Adrenal gland (tissue), 12 donors: ENCODE measurements around the gene AKIRIN2. TPM values are rescaled to one million over a fixed set of nuclear protein-coding genes. Genes with fewer than 3 reads are reported as not detected.

ENCODE experiments used
- DNase-seq, 7 donors: peaks; one replicate each; pipeline ENCODE4 v3.0.0-alpha.2; 2019 to 2020
- H3K27ac ChIP-seq, 5 donors: fragments of 200-600 bp; sonication (generic) in 4 of 5; 1 replicate in 3 of 5; 2 replicates in 2 of 5; pipeline versions ENCODE4 v1.5.1 to v1.8.0; 2016 to 2020; ENCODE audit warnings: mild to moderate bottlenecking in 1 of 5
- H3K27me3 ChIP-seq: fragments of 200-600 bp; 2 replicates; pipeline ENCODE4 v1.8.0; 2021
- H3K36me3 ChIP-seq, 2 donors: fragments of 200-600 bp; replicated peaks in 1 of 2; 1 replicate in 1 of 2; 2 replicates in 1 of 2; pipeline versions ENCODE4 v1.5.1 to v1.8.0; 2018 to 2022
- H3K4me1 ChIP-seq, 2 donors: fragments of 200-600 bp; replicated peaks in 1 of 2; 1 replicate in 1 of 2; 2 replicates in 1 of 2; pipeline versions ENCODE4 v1.5.1 to v1.8.0; 2018 to 2021
- H3K4me3 ChIP-seq, 4 donors: fragments of 200-600 bp; sonication (generic) in 3 of 4; one replicate each; pipeline ENCODE4 v1.5.1; 2016 to 2018
- H3K9me3 ChIP-seq, 3 donors: fragments of 200-600 bp; sonication (generic) in 1 of 3; replicated peaks in 1 of 3; 1 replicate in 2 of 3; 2 replicates in 1 of 3; pipeline versions ENCODE4 v1.5.1 to v1.8.0; 2016 to 2021
- POLR2A ChIP-seq, 2 donors: fragments of 450-650 bp; IDR thresholded peaks; one replicate each; pipeline ENCODE4 v1.6.1; 2017; ENCODE audit warnings: antibody characterized with exemption in 2 of 2, mild to moderate bottlenecking in 2 of 2, moderate library complexity in 1 of 2
- WGBS, 4 donors: extraction: QIAGEN DNeasy Blood & Tissue Kit in 2 of 4; methylation state at CpG; one replicate each; pipeline versions ENCODE4 v1.1.5 to v1.1.7; 2013 to 2017; 5-methylcytosine and 5-hydroxymethylcytosine counted together
- intact Hi-C, 2 donors: fragments of 100-400 bp; cut with DNase I; formaldehyde crosslinking; loops; one replicate each; pipeline versions ENCODE4 v1.14.1 to v1.15.0; 2022 to 2023
- polyA plus RNA-seq, 3 donors: library from polyadenylated mRNA; stranded (reverse); fragments of 200-250 nt in 2 of 3; fragments of 350-450 nt in 1 of 3; fragmentation: Illumina TruSeq in 1 of 3; extraction: RNeasy Lipid Tissue Mini Kit (QIAGEN cat#74804) in 1 of 3; gene quantifications; one replicate each; pipeline ENCODE4 v1.2.3, GENCODE V29; 2013 to 2014
- total RNA-seq, 9 donors: library from RNA; depleted of rRNA in 4 of 9; stranded (reverse); fragments of >200 nt in 4 of 9; fragments of 120-200 nt in 1 of 9; fragmentation: NEBNext Ultra II Directional in 1 of 9; extraction: Animal tissue kit (Norgen Biotek cat#: 25700) in 1 of 9; gene quantifications; one replicate each; pipeline versions ENCODE4 v1.1.0 to v1.2.4, GENCODE V29; 2013 to 2023
- TF ChIP-seq, protein P1 (sequence below), 6 experiments: fragments of 450-650 bp in 4 of 6; fragments of 200-600 bp in 2 of 6; sonication (generic) in 1 of 6; IDR thresholded peaks; 1 replicate in 5 of 6; 2 replicates in 1 of 6; pipeline versions ENCODE4 v1.5.1 to v1.8.0; 2016 to 2021; ENCODE audit warnings: antibody characterized with exemption in 6 of 6, mild to moderate bottlenecking in 2 of 6, moderate library complexity in 1 of 6
- donor health status: healthy with polysubstance abuse.
- donor health status: Bipolar disorder and iron deficiency.
- donor health status: DM: yes; HTN: yes; CAD: no.
- donor health status: DM: no; HTN: no; CAD: no.
- donor health status: DM: no; HTN: no; CAD: no.
- donor health status: DM: yes; HTN: yes; CAD: no.

The AKIRIN2 gene
- total and polyA plus RNA-seq, 12 donors: 20.6 to 70.2 (median 53.2) TPM

DNA sequence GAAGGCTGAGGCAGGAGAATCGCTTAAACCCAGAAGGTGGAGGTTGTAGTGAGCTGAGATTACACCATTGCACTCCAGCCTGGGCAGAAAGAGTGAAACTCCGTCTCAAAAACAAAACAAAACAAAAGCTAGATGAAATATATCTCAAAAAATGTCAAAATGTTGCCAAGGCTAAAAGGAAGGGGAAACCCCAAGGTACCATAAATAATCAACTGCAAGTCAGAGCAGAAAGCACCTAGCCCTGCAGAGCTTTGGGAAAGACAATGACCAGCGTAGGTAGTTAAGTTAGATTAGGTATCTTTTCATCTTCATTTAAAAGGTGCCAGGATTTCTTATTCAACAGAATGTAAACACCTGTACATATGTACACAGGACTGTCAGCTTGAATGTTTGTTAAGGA lies 33.0 kb downstream of the AKIRIN2 start:
- 60 to 66% (median 61%) methylated on average over 3 of the region's 3 CpGs for WGBS, 4 donors
- H3K27ac ChIP-seq: no peak overlapping the region
- intact Hi-C loops: no loop called here
- peaks cover 0 to 8% of the 10 kb centered on the region in 2 donors for H3K36me3 ChIP-seq
- H3K27me3 ChIP-seq: no peaks in the 10 kb centered on the region
- H3K4me3 ChIP-seq: no peak overlapping the region
- no peak for TF ChIP-seq POLR2A (IDR thresholded peaks at IDR 0.05)
- TF ChIP-seq, protein P1, sequence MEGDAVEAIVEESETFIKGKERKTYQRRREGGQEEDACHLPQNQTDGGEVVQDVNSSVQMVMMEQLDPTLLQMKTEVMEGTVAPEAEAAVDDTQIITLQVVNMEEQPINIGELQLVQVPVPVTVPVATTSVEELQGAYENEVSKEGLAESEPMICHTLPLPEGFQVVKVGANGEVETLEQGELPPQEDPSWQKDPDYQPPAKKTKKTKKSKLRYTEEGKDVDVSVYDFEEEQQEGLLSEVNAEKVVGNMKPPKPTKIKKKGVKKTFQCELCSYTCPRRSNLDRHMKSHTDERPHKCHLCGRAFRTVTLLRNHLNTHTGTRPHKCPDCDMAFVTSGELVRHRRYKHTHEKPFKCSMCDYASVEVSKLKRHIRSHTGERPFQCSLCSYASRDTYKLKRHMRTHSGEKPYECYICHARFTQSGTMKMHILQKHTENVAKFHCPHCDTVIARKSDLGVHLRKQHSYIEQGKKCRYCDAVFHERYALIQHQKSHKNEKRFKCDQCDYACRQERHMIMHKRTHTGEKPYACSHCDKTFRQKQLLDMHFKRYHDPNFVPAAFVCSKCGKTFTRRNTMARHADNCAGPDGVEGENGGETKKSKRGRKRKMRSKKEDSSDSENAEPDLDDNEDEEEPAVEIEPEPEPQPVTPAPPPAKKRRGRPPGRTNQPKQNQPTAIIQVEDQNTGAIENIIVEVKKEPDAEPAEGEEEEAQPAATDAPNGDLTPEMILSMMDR (IDR thresholded peaks at IDR 0.05): no peak
- no peak for DNase-seq
- H3K4me1 ChIP-seq: peaks cover 0 to 9% of the 10 kb centered on the region in 2 donors
- H3K9me3 ChIP-seq: no peaks in the 10 kb centered on the region

DNA sequence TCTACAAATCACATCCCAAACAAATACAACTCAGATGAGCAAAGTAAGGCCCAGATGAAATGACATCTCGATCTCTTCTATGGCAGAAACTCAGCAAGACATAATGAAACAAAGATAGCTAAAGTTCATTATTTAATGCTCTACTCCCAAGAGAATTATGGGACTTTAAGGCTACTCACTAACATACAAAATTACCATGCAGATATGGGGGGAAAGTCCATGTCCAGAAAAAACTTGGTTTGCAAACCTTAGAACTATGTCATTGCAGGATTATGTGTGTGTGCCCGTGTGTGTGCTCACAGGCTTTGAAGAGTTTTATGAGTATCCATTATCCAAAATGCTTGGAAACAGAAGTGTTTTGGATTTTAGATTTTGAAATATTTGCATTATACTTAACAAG lies 34.0 kb downstream of the AKIRIN2 start:
- no peak for TF ChIP-seq POLR2A (IDR thresholded peaks at IDR 0.05)
- TF ChIP-seq, protein P1 (IDR thresholded peaks at IDR 0.05): no peak
- 90 to 97% (median 93%) methylated on average over 2 of the region's 2 CpGs for WGBS, 4 donors

GRCh38 chr6:87667032-87667431 lies 35.0 kb downstream of the AKIRIN2 start:
- no peak for TF ChIP-seq POLR2A (IDR thresholded peaks at IDR 0.05)
- TF ChIP-seq, protein P1 (IDR thresholded peaks at IDR 0.05): no peak
- DNase-seq: no peak
- Histone ChIP-seq H3K36me3 (peaks cover 0 to 4% of the 10 kb centered on the region in 2 donors), H3K4me3 (no peak overlapping the region), H3K27me3 (no peaks in the 10 kb centered on the region), H3K9me3 (no peaks in the 10 kb centered on the region), H3K4me1 (peaks cover 0 to 2% of the 10 kb centered on the region in 2 donors), H3K27ac (no peak overlapping the region)
- intact Hi-C loops: no loop called here

More for the DNA sequence above, 34.0 kb downstream of the AKIRIN2 start:
- no peak for DNase-seq
- no peaks in the 10 kb centered on the region for H3K9me3 ChIP-seq
- H3K27ac ChIP-seq: no peak overlapping the region
- no peaks in the 10 kb centered on the region for H3K27me3 ChIP-seq
- intact Hi-C loops: no loop called here
- peaks cover 0 to 9% of the 10 kb centered on the region in 2 donors for H3K4me1 ChIP-seq
- H3K4me3 ChIP-seq: no peak overlapping the region
- H3K36me3 ChIP-seq: peaks cover 0 to 4% of the 10 kb centered on the region in 2 donors

DNA sequence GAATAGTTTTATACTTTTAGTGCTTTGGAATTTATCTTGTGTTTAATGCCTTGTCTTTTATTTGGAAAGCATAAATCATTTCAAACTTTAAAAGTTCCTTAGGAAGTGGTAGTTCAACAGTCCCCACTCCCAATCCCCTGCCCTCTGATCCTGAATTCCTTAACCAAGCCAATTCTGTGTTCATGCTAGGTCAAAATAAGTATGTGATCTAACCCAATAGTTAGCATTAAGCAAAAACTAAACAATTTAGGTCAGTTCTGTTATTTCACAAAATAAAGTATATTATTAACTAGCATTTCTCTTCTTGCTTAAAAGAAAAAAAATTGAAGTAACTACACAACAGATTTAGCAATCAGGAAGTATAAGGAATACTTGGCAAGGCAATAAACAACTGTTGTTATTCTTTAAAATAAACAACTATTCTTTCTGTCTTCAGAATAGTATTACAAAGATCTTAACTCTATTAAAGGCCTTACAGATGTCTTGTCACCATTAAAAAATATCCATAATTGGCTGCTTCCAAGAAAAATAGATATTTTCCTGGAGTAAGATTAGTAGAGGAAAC lies 37.0 kb downstream of the AKIRIN2 start:
- no peak for DNase-seq
- H3K4me1 ChIP-seq: peaks cover 0 to 8% of the 10 kb centered on the region in 2 donors
- peaks cover 0 to 4% of the 10 kb centered on the region in 2 donors for H3K36me3 ChIP-seq
- intact Hi-C loops: no loop called here
- H3K27me3 ChIP-seq: no peaks in the 10 kb centered on the region
- TF ChIP-seq, protein P1 (IDR thresholded peaks at IDR 0.05): no peak
- no peak for TF ChIP-seq POLR2A (IDR thresholded peaks at IDR 0.05)
- H3K9me3 ChIP-seq: no peaks in the 10 kb centered on the region
- H3K27ac ChIP-seq: no peak overlapping the region
- H3K4me3 ChIP-seq: no peak overlapping the region
